C4-2B (cell line): Measurements from ENCODE around the gene GALNT2.

Experiments
- CTCF ChIP-seq: fragments of 450-650 bp; conservative IDR thresholded peaks from 2 replicates; pipeline ENCODE4 v1.5.1; 2017; ENCODE audit warnings: mild to moderate bottlenecking
- ZFX ChIP-seq: fragments of 450-650 bp; IDR thresholded peaks from 2 replicates; pipeline ENCODE4 v1.6.1; 2017

GRCh38 chr1:230071316-230071715 is 4.3 kb downstream of the GALNT2 start:
- no peak for TF ChIP-seq CTCF
- no peak for TF ChIP-seq ZFX
